ENCODE data around the gene SLC30A7. TPM values are rescaled to one million over a fixed set of nuclear protein-coding genes. Genes with fewer than 3 reads are reported as not detected.
A peak's percentile ranks its signal among the peaks of the same experiment; 100 is the strongest.

The SLC30A7 gene
- total RNA-seq, 1 donor from 2014 or later: 5.7 TPM

GRCh38 chr1:100989306-100990077 is 93.6 kb downstream of the SLC30A7 start:
- no peak for TF ChIP-seq CTCF (IDR thresholded peaks at IDR 0.05; ENCODE audit: borderline replicate concordance)
- Histone ChIP-seq H3K4me3 (no peak overlapping the region), H3K27ac (replicated peaks) (no peak overlapping the region), H3K36me3 (peaks cover 38% of the 10 kb centered on the region), H3K27me3 (ENCODE audit: low read depth) (no peaks in the 10 kb centered on the region), H3K4me1 (peaks cover 8% of the 10 kb centered on the region), H3K9me3 (replicated peaks) (no peaks in the 10 kb centered on the region)
- intact Hi-C loops (cut with micrococcal nuclease): no loop called here
- no peak for DNase-seq

- H3K9me3 ChIP-seq (replicated peaks): no peaks in the 10 kb centered on the region
- H3K4me1 ChIP-seq: peaks cover 15% of the 10 kb centered on the region
- DNase-seq: no peak
- H3K27me3 ChIP-seq (ENCODE audit: low read depth): no peaks in the 10 kb centered on the region
- no peak overlapping the region for H3K4me3 ChIP-seq
- no peak for TF ChIP-seq CTCF (IDR thresholded peaks at IDR 0.05; ENCODE audit: borderline replicate concordance)
- peak overlapping the region; percentile 62 for H3K27ac ChIP-seq (replicated peaks)
- intact Hi-C loops (cut with micrococcal nuclease): no loop called here
- H3K36me3 ChIP-seq: peaks cover 47% of the 10 kb centered on the region
Measured at GRCh38 chr1:100995198-100995988, 99.5 kb downstream of the SLC30A7 start.

- intact Hi-C loops (cut with micrococcal nuclease): no loop called here
- H3K27me3 ChIP-seq (ENCODE audit: low read depth): no peaks in the 10 kb centered on the region
- peaks cover 33% of the 10 kb centered on the region for H3K4me1 ChIP-seq
- H3K9me3 ChIP-seq (replicated peaks): no peaks in the 10 kb centered on the region
- no peak for TF ChIP-seq CTCF (IDR thresholded peaks at IDR 0.05; ENCODE audit: borderline replicate concordance)
- H3K27ac ChIP-seq (replicated peaks): no peak overlapping the region
- H3K36me3 ChIP-seq: peaks cover 36% of the 10 kb centered on the region
- no peak for DNase-seq
- H3K4me3 ChIP-seq: no peak overlapping the region
Measured at GRCh38 chr1:100998426-100998825, 102.5 kb downstream of the SLC30A7 start.

GRCh38 chr1:101000131-101000873 is 104.4 kb downstream of the SLC30A7 start:
- H3K4me1 ChIP-seq: peaks cover 42% of the 10 kb centered on the region
- intact Hi-C loops (cut with micrococcal nuclease): no loop called here
- TF ChIP-seq CTCF (IDR thresholded peaks at IDR 0.05; ENCODE audit: borderline replicate concordance): no peak
- no peaks in the 10 kb centered on the region for H3K9me3 ChIP-seq (replicated peaks)
- no peaks in the 10 kb centered on the region for H3K27me3 ChIP-seq (ENCODE audit: low read depth)
- H3K4me3 ChIP-seq: no peak overlapping the region
- H3K27ac ChIP-seq (replicated peaks): no peak overlapping the region
- H3K36me3 ChIP-seq: peaks cover 36% of the 10 kb centered on the region
- DNase-seq: no peak

GRCh38 chr1:101002551-101002950 is 106.7 kb downstream of the SLC30A7 start:
- no peaks in the 10 kb centered on the region for H3K27me3 ChIP-seq (ENCODE audit: low read depth)
- H3K9me3 ChIP-seq (replicated peaks): no peaks in the 10 kb centered on the region
- H3K36me3 ChIP-seq: peaks cover 30% of the 10 kb centered on the region
- DNase-seq: no peak
- no peak overlapping the region for H3K4me3 ChIP-seq
- intact Hi-C loops (cut with micrococcal nuclease): no loop called here
- TF ChIP-seq CTCF (IDR thresholded peaks at IDR 0.05; ENCODE audit: borderline replicate concordance): no peak
- H3K4me1 ChIP-seq: peaks cover 33% of the 10 kb centered on the region
- peak overlapping the region; percentile 50 for H3K27ac ChIP-seq (replicated peaks)
